Activated gamma-delta T cell (primary cell): ENCODE measurements around the gene SLC25A47.
"Not testable (repeated sequence)": the region's sequence is repeated elsewhere in the genome, so short reads cannot be mapped to it uniquely, and the experiment has no call there.

Source experiments
- DNase-seq: peaks from one replicate; lab custom pipeline; 2025; lab: John Stamatoyannopoulos, UW
- total RNA-seq, 2 donors: gene quantifications; one replicate each; lab custom pipeline; 2026; lab: John Stamatoyannopoulos, UW

The SLC25A47 gene, protein sequence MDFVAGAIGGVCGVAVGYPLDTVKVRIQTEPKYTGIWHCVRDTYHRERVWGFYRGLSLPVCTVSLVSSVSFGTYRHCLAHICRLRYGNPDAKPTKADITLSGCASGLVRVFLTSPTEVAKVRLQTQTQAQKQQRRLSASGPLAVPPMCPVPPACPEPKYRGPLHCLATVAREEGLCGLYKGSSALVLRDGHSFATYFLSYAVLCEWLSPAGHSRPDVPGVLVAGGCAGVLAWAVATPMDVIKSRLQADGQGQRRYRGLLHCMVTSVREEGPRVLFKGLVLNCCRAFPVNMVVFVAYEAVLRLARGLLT
- 0 reads per million in 2 donors for total RNA-seq

GRCh38 chr14:100323121-100323941 is at the start of gene SLC25A47:
SLC25A47 (plus strand) TSS chr14:100323339; CDS start chr14:100323415, 76 bp downstream.
- no peak for DNase-seq

DNA sequence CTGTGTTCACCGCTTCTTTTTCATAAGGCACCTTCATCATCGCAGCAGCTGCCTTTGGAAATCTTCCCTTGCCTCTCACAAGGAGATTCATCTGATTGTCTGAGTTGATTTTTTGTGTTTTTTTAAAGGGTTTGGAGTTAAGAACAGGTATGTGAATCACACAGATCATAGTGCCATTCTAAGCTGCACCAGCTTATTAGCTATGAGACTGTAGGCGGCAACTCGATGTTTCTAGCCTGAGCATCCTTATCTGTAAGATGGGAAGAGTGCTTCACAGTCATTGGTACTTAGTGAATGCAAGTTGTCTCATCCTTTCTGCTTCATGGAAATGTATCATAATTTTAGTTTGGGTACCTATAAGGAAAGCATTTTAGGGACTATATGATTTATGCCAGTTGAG is 48.9 kb upstream of the SLC25A47 start:
- DNase-seq, result no peak

DNA sequence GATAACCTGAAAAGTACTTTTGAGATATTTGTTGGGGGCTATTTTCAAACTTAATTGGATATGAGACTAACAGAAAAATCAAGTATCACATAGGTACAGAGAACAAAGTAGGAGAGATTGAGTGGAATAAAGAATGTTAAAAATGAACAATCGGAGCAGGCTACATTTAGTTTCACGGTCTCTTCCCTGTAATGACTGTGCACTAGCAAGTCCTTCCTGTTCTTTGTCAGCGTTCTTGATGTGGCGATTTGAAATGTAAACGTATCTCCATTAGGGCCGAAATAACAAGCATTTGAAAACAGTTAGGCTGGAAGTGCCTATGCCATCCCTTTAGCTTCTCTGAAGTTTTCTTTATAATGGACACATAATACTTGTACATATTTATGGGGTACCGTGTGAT is 47.9 kb upstream of the SLC25A47 start:
- DNase-seq, result no peak

- no peak for DNase-seq
These were observed 44.4 kb upstream of the SLC25A47 start for GRCh38 chr14:100278702-100279101.

DNA sequence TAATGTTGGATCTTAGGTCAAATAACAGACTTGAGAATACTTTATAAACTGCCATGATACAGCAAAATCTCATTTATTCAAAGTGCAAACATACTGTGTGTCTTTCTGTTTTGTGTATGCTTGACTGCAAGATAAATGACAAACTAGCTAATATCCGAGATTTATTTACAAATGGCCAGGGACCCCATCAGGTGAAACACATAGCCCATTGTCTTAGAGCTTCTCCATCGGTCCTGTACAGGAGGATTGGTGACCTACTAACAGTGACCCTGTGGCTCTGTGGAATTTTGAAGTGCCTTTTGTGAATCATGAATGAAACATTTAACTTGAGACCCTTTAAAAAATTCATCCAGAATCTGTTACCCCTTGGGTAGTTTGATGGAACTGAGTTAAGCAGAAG is 44.0 kb upstream of the SLC25A47 start:
- no peak for DNase-seq

- DNase-seq, result no peak
These were observed 43.6 kb upstream of the SLC25A47 start for GRCh38 chr14:100279563-100279962.

DNA sequence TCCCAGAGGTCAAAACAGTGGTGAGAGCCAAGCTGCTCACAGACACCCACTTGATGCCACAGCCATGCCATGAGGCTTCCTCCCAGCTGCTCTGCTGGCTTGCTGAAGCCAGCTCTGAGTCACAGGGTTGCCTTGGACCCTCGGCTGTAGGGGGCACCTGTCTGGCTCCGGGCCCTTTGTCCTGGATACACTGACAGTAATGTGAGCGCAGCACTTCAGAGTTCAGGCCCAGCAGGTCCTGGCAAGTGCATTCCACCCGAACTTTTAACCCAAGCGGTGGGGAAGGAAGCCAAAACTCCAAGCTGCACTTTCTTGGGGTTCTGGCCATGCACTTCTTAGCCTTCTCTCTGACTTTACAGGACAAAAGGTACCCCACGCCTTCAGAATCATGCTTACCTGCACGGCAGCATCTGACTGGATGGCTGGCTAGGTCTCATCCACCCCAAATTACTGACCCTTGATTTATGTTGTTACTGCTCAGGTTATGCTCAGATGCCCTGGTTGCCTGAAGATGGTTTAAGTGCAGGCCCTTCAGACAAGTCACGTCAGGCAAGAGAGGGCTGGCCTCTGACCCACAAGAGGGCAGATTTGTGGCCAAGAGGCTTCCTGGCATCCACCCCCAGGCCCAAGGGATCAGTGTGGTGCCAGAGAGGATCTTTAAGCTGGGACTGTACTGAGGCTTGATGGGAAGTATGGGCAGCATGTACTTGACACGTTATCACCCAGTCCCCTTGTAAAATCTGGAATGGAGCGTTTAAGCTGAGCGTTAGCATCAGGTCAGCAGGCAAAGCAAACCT is 41.7 kb upstream of the SLC25A47 start:
- DNase-seq, result no peak

GRCh38 chr14:100282083-100282350 is 41.1 kb upstream of the SLC25A47 start:
- DNase-seq, result no peak

DNA sequence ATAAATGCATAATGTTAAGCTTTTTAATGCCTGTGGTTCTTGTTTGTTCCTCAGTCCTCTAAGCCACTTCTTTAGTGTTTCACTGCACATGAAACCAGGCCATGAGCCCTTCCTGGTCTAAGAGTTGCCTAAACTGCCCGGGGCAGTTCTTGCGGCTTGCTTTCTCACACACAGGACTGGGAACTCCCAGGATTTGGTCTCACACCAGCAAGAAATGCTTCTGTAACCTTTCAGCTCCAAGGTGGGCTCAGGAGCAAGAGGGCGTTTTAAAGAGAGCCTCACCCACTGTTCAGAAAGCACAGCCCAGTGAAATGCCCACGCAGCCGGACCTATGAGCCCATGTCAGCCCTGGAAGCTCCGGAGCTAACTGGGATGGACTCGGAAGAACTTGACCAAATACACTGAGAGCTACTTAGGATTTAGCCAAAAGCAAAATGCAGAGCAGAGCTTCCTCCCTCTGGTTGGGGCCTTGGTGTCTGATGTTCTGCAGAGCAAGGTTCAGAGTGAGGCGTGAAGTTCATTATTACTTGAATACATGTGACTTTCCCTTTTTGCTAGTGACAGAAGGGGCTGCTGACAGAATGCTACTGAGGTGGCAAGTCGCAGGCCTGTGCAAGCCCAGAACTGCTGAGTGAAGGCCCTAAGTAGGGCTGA is 40.2 kb upstream of the SLC25A47 start:
- no peak for DNase-seq

GRCh38 chr14:100283436-100283835 is 39.7 kb upstream of the SLC25A47 start:
- not testable (repeated sequence) for DNase-seq

- no peak for DNase-seq
These were observed 38.9 kb upstream of the SLC25A47 start for GRCh38 chr14:100283984-100284881.

DNA sequence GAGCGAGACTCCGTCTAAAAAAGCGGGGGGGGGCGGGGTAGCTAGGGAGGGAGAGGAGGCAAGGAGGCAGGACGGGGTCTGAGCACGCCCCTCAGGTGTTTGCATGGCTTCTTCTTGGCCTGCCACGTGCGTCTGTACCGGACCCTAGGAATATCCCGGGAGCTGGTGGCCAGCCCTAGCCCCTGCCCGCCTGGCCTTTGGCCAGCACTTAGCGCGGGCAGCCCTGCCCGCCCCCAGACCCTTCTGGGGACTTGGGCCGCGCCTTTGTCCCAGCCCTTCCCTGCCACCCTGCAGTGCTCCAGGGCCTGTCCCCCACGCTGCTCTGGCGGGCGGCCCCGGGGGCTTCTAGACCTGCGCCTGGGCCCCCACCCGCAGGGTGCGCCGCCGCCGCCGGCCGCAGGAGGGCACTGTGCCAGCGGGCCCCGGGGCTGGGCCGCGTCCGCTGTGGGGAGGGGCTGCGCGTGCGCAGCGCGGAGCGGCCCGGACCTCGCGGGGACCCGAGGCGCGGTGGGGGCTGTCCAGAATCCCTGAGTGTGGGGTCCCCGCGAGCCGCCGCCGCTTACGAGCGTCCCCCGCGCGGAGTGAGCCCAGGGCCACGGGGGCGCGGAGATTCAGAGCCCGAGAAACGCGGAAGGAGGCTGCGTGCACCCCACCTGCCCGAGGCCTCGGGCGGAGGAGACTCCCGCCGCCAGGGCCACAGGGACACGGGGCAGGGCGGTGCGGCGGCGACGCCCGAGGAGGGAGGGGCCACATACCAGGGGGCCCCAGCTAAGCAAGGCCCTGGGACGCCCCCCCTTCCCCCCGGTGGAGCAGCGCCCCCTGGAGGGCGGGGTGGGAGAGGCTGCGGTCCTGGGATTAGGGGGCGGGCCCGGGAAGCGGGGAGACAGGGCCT is 37.9 kb upstream of the SLC25A47 start:
- DNase-seq, result peak; percentile 68

DNA sequence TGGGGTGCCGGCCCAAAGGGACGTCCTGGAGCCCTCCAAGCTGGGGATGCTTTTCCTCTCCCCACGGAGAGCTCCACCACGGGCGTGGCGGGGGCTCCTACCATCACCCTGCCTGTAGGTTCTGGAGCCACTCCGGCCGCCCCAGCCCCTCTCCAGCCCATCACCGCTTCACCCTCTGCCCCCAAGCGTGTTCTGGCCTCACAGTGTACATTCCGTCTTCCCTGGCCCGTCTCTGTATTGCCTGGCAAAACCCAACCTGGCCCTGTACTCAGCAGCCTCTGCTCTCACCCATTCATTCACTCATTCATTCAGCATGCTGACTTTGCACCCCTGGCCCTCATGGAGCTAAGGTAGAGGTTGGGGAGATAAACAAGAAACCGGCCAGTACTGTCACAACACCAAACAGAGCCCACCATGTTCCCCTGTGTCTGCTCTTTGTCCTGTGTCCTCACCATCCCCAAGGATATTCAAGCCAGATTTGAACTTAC is 37.2 kb upstream of the SLC25A47 start:
- DNase-seq, result no peak

DNA sequence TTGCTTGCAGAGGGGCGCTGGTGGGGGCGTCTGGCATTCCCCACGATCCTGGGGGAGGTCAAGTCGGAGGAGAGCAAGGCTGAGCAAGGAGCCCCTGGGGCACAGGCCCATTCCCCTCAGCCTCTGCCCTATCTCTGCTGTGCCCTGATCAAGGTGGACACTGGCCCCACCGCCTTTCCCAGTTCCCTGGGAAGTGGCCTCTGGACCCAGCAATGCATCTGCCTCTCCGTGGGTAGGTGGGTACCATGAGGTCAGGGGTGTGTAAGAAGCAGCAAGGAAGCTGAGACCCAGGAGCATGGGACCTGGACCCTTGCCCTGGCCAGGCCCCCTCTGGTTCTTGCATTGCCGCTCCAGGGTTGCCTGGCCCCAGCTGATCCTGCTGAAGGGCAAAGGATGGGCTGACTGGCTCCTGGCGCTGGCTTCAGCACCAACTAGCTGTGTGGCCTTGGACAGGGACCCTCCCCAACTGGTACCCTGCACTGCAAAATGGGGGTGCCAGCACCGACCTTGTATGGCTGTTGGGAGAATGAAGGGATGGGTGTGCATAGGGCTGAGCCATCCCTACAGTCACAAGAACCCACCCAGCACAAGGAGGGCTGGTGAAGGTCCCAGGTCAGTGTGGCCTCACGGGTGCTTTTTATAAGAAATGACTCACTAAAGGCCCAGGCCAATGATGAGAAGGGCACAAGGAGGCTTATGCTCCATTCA is 36.5 kb upstream of the SLC25A47 start:
- DNase-seq, result no peak

DNA sequence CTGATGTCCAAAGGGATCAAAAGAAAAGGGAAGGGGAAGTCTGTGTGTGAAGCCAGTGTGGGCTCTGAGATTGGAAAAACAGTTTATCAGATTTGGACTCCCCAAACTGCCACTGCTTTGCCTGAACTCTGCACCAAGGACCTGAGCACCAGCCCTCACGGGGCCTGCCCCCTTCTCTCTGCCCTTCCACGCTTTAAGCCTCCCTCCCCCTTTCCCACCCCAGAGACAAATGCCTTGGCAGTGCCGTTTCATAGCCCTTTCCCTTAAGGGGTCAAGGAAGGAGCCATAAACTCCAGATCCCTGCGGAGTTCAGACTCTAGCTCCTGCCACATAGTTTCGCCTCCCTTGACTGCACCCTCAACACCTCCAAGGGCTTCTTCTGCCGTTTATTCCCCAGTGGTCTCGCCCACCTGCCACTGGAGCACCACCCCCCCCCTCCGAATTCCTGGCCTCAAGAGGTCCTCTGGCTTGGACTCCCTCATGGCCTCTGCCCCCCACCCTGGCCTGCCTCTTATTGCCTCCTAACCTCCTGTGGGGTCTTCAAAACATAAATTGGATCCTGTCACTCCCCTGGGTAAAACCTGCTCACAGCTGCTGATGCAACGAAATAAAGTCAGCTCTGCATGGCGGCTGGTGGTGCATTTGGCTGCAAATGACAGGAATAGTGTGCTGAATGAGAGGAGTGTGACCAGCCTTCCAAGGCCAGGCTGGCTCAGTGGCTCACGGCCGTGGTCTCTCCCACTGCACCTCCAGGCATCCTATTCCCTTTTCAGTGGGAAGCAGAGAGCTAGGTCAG is 35.7 kb upstream of the SLC25A47 start:
- no peak for DNase-seq

DNA sequence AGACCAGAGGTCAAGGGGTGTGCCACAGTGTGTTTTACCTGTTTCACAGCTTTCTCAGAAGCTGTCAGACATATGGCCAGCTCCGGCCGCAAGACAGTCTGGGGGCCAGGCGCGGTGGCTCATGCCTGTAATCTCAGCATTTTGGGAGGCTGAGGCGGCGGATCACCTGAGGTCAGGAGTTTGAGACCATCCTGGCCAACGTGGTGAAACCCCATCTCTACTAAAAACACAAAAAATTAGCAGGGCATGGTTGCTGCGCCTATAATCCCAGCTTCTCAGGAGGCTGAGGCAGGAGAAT is 35.2 kb upstream of the SLC25A47 start:
- DNase-seq, result not testable (repeated sequence)

DNA sequence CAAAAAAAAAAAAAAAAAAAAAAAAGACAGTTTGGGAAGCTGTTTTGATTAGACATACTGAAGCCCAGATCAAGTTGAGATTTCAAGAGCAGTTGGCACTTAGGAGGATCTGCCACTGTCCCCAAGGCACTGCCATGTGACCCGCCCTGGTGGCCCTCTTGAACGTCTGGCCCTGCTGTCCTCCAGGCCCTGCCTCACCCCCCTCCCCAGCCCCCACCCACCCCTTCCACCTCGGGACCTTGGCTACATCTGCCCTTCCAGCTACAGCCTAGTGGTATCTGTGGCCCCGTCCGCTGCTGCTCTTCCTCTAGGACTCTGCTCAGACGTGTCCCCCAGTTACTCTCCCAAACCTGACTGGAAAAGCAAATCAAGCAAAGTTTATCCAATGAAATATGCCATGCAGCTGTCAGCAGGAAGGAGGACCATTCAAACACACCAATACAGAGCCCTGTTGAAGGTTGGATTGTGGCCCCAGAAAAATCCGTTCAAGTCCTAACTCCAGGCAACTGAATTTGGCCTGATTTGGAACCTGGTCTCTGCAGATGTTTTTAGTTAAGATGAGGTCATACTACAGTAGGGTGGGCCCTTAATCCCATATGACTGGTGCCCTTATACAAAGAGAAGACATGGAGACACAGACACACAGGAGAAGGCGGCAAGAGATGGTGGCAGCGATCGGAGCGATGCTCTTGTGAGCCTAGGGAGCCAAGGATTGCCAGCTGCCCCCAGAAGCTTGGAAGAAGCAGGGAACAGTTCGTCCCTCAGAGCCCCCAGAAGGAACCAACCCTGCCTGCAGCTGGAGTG is 34.6 kb upstream of the SLC25A47 start:
- no peak for DNase-seq
